COLO829 (cell line): ENCODE measurements around the gene PPIA.
"Not testable (repeated sequence)": the region's sequence is repeated elsewhere in the genome, so short reads cannot be mapped to it uniquely, and the experiment has no call there.

Experiments used
- DNase-seq: peaks from one replicate; pipeline ENCODE4 v3.0.0; 2012; ENCODE audit warnings: low spot score

The PPIA gene

DNA sequence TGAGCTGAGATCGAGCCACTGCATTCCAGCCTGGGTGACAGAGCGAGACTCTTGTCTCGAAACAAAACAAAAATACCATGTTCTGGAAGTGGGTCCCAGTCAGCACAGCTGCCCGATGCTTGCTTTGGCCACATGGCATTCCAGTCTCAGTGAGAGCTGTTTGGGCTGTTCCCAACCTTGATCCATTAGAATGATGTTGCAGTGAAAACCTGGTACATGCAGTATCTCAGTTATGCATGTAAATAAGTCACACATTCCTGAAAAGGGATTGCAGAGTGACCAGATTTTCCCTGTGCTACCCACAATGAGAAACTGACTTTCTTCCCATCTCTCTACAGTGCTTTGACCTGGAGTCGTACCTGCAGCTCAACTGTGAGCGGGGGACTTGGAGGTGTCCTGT lies 32.4 kb upstream of the PPIA start:
- no peak for DNase-seq

DNA sequence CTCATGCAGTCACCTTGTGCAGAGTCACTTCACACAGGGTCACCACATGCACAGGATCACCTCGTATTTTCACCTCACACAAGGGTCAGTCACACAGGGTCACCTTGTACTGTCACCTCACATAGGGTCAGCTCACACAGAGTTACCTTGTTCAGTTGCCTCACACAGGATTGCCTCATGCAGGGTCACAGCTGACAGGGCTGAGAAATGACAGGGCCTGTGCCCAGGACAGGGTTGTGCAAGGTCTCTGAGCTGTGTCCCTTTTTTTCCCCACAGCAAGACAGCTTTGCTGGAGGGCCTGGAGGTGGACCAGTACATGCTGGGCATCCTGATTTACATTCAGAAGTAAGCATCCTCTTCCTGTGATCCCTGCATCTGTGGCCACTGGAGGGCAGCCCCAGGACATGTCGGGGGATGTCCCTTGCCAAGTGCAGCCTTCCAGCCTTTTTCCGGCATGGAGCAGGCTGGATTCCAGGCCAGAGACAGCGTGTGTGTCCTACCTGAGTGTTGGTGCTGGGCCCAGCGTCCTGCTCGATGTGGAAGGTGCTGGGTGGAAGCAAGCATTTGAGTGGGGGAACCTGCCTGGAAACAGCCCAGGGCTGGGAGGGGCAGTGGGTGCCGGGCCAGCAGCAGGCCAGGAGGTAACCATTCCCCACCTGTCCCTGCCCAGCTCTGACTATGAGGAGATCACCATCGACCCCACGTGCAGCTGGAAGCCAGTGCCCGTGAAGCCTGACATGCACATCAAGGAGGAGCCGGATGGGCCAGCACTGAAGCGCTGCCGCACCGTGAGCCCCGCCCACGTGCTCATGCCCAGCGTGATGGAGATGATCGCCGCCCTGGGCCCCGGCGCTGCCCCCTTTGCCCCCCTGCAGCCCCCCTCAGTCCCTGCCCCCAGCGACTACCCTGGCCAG lies 31.6 kb upstream of the PPIA start:
- DNase-seq, result no peak

DNA sequence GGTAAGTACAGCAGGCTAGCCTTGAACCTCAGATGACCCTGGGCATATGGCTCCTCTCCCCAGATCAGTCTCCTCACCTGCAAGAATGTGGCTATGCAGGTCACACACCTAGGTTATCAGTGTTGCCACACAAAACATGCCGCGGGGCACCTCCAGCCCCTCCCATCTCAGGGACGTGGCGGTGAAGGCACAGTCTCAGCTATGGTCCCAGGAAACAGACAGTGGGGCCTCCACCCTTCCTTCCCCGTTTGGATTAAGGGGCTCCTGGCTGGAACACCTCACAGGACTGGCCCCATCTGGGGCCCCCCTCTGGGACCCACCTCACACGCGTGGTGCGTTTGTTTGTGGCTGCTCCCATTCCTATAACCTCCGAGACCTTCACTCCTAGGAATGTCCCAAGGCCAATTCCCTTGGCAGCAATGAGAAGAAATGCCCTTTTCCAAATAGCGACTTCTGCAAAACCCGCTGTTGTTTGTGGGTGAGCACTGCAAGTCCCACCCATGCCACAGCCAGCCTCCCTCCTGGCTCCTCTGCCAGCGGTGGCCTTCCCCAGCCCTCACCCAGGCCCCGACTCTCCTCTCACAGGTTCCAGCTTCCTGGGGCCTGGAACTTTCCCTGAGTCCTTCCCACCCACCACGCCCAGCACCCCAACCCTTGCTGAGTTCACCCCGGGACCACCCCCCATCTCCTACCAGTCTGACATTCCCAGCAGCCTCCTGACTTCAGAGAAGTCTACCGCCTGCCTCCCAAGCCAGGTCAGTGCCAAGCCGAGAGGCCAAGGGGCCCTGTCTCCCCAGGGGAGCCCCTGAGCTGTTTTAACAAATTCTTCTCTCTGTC lies 30.7 kb upstream of the PPIA start:
- no peak for DNase-seq

DNA sequence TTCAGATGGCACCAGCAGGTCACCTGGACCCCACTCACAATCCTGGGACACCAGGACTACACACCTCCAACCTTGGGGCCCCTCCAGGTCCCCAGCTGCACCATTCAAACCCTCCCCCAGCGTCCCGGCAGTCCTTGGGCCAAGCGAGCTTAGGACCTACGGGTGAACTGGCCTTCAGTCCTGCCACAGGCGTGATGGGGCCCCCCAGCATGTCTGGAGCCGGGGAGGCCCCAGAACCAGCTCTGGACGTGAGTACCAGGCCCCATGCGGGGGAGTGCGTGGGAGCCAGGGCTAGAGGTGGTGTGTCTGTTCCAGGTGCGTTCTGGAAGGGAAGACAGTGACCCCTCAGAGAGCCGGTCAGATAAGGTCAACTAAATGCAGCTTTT lies 30.1 kb upstream of the PPIA start:
- no peak for DNase-seq

DNA sequence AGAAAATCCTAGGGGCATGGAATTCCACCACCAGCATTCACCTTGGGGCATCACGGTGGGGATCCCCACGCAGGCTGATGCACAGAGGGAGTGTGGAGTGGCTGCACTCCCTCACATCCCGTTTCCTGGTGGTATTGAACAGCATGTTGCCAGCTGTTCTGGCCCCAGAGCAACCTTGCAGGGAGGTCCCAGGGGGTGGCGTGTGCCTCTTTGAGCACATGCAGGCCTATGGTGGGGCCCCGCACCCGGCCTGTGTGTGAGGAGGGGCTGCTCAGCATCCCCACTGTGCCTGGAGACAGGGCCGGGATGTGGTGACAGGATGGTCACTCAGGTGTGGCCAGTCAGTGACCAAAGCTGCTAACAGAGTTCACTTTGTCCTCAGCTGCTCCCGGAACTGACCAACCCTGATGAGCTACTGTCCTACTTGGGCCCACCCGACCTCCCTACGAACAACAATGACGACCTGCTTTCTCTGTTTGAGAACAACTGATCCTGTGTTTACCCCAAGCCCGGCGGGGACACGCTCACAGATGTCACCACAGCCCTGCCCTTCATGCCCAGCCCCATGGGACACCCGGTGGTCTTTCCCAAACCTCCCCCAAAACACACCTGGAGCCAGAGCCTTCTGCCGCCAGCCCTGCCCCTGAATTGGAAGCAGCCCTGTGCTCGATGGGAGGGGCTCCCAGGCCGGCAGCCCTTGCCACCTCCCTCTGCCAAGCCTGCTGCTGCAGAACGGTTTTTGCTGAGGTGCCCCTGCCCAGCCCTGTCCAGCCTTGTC lies 29.2 kb upstream of the PPIA start:
- DNase-seq, result no peak

DNA sequence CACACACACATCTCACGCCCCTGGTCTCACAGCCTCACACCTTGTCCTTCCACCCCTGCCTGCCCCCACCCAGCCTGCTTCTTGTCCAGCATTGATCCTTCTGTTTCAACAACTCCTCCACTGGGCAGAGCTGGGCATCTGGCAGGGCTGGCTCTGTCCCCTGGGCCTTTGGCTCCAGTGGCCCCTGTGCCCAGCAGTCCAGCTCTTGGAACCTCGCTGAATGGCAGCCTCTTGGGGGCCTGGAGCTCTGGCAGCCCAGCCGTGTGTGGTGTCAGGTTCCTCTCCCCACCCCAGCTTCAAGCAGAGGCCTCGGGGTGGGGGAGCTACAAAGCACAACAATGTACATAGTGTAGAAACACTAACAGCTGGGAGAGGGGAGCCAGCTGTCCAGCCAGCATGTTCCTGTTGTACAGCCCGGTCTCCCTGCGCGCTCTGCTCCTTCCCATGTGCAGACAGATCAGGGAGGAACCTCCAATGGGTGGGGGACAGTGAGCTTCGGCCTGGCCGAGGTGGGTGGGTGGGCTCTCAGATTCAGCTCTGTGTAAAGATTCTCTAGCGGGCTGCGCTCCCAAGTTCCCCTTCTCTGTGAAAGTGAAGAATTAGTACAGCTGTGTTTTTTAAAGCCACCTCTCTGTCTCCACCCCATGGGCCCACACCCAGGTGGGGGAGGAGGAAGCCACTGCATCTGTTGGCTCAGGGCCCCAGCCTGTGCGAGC lies 28.4 kb upstream of the PPIA start:
- DNase-seq, result no peak

DNA sequence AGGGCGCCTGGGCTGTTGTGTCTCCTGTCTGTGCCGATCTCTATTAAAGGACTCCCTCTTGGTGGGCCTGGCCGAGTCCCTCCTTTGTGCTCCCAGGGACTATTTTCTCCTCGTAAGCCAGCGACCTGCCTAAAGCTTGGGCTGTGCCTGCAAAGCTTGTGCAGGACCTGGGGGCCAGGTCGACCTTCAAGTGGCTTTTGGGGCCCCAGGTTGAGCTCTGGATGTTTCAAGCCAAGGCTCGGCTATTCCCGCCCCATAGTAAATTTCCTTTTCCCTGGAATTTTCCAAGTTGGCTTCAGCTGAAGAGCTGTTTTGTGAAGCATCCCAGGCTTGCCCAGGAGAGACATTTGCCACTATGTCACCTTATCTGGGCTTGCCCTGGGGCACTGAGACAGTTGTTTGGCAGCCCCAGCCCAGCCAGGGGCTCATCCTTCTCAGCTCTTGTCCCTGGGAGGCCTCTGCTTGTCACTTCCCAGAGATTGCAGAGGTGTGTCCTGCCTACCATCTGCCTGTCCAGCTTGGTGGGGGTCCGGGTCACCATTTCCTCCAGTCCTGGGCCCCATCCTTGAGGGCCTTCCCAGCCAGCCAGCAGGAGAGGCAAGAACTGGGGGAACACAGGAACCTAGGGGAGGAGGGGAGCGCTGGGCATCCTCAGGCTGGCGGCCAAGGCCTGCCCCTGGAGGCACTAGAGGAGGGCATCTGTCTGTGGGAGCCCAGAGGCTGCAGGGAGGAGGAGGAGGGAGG lies 27.7 kb upstream of the PPIA start:
- no peak for DNase-seq

DNA sequence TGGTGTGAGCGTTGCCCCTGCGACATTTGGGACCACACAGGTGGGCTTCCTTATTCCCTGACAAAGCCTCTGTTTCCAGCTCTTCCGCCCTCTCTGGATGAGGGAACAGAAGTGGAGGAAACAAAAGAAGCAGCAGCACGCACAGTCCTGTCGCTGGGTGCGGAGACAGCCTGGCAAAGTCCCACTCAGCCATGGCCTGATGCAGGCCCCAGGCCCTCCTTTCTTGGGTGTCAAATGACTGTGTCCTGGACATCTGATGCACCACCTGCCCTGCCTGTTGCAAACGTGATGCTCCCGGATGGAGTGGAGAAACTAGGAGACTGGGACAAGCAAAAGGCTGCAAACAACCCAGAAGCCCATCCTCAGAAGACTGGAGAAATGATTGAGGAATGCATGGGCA lies 27.1 kb upstream of the PPIA start:
- no peak for DNase-seq

DNA sequence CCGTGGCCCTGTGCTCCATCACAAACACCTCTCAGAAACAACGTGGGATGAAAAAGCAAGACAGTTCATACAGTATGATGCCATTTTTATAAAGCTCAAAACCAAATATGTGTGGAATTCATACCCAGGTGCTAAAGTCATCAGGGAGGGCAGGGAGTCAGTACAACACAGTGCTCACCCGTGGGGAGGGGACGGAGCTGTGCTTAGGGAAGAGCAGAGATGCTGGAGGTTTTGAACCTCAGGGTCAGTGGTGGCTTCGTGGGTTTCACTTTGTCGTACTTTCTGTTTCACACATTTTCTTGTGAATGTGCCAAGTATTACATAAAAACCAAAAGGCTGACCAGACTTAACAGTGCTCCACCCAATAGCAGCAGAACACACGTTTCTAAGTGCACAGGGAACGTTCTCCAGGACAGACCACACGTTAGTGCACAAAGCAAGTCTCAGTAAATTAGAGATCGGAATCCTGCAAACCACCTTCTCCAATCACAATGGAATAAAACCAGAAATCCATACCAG lies 26.6 kb upstream of the PPIA start:
- DNase-seq, result no peak

DNA sequence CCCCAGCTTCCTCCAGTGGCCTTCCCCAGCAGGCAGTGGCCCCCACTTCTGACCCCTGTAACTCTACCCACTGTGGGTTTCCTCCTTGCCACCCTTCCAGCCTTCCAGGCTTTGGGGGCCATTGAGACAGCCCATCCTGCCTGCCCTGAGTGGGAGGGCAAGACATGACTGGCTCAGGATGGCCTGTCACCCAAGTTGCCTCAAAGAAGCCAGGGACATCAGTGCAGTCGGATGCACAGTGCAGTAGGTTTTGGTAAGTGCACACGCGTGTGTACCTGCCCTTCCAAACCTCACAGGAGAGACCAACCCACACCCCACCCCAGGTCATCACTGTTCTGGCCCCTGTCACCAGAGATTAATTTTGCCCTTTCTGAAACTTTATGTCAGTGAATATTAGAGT lies 25.1 kb upstream of the PPIA start:
- no peak for DNase-seq

DNA sequence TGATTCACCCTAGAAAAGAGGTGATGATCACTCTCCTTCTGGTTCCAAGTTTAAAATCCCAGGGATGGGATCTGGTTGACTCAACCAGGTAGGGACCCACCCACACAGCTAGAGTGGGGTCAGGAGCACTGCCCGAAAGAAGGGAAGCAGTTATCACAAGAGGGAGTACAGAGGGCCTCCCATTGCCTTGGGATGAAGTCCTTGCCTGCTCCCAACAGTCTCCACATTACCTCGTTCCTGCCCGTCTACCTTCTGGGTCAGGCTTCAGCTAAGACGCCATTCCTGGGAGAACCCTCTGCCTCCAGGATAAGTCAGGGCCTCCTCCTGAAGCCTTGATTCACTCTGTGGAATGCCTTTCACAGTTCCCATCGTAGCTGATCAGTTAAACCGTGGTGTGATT lies 24.0 kb upstream of the PPIA start:
- DNase-seq, result no peak

DNA sequence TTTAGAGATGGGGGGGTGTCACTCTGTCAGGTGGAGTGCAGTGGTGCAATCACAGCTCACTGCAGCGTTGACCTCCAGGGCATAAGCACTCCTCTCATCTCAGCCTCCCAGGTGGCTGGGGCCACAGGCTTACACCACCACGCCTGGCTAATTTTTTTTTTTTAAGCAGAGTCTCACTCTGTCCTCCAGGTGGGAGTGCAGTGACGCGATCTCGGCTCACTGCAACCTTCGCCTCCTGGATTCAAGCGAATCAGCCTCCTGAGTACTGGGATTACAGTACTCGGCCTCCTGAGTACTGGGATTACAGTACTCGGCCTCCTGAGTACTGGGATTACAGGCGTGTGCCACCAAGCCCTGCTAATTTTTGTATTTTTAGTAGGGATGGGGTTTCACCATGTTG lies 23.6 kb upstream of the PPIA start:
- DNase-seq, result no peak

DNA sequence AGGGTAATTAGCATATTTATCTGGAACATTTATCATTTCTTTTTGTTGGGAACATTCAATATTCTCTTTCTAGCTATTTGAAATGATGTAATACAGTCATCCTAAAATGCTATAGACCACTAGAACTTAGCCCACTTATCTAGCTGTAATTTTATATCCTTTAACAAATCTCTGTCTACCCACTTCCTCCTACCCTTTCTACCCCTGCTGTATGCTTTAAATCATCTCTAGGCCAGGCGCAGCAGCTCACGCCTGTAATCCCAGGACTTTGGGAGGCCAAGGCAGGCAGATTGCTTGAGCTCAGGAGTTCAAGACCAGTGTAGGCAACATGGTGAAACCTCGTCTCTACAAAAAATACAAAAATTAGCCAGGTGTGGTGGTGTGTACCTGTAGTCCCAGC lies 22.0 kb upstream of the PPIA start:
- DNase-seq, result not testable (repeated sequence)

DNA sequence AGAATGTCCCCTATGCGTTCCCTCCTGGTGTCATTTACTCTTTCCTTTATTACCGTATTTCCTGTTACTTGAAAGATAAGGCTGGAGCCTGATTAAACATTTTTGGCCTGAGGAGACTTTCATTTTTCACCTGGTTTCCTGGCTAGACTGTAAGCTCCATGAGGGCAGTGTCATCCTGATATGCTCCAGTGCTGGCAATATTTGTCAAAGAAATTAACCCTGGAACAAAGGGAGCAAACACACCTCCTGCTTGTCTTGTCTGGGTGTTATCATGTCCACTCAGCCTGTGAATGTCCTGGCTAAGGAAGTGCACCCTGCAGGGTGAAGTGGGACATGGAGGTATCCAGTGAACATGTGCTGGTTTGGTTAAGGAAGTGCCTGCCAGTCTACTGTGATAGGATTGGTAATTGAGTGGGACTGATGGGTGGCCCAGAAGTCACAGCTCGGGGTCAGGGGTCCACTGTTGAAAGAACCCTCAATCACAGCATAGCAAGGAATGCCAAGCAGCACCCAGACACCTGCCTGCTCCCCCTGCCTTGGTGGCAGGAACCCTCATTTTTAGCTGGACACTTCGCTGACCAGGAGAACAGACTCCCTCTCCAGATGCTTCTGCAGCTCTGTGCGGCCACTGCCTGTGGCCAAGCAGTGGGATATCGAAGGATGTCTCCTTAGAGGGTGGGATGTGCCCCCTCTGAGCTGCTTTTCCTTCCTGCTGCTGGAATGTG lies 20.9 kb upstream of the PPIA start:
- no peak for DNase-seq

DNA sequence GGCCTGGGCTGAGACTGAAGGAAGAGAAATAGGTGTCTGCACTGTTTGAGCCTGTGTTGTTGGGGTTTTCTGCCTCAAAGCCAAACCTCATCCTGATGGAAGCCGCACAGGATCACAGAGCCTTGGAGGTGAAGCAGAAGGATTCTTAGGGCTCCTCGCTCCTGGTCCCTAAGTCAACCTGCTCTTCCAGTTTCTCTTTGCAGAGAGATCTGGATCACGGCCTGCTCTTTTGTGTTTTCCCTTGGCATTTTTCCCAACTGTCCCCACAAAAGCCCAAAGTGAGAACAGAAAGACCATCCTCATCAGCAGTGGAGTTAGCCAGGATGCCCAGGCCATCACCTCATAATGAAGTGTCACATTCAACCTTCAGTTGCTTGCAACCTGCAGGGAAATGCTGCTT lies 20.3 kb upstream of the PPIA start:
- DNase-seq, result no peak

DNA sequence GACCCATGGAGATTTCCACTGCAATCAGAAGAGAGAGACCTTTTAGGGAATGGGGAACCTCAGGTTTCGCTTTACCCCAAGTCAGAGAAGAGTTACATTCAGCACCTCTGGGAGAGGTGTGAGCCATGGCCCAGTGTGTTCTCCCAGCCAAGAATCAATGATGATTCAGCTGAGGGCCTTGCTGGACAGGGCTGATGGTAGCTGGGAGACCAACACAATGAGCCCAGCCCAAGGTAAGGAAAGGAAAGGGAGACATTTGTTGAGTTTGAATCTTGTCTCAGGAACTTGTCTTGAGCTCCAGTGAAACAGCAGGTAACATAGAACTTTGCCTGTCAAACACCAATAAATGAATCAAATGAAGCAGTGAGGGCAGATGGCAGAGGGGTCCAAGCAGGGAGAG lies 14.0 kb upstream of the PPIA start:
- DNase-seq, result no peak

DNA sequence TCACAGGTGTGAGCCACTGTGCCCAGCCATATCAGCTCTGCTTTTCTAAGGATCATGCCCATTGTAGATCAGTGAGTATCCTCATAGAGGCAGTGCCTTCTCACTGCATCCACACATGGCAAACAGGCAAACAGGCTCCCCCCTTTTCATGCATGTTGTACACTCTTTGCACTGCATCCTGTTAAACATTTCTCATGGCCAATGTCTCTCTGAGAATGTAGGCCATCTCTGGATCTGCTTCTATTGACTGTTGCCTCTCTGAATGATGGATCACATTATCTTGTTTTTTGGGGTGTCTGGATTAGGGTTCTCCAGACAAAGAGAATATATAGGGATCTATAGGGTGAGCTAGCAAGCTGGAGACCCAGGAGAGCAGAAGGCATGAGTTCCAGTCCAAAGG lies 13.1 kb upstream of the PPIA start:
- DNase-seq, result no peak

DNA sequence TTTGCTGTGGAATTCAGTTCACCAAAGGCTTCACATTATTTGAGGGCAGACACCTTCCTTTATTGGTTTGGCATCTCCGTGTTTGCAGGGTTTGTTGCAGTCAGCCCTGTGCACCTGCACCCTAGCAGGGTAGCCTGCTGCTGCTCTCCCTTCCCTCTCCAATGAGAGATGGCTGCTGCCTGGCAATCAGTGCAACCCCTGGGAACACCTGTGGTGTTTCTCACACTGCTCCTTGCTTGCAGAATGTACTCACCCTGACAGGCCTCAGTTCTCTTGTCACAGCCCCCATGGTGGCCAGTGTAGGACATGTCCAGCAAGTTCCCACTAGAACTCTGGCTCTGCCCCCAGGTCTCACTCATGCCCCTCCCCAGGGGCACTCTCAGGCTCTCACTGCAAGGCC lies 12.1 kb upstream of the PPIA start:
- no peak for DNase-seq

DNA sequence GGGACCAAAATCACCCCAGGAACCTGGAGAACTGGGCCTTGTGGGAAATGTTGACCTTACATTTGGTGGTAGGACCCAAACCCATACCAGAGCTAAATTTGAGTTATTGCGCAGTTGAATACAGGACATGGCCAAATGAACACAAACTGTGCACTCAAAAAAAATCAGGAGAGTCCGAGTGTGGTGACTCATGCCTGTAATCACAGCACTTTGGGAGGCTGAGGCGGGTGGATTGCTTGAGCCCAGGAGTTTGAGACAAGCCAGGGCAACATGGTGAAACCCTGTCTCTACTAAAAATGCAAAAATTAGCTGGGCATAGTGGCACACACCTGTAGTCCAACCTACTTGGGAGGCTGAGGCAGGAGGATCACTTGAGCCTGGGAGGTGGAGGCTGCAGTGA lies 11.3 kb upstream of the PPIA start:
- DNase-seq, result not testable (repeated sequence)

DNA sequence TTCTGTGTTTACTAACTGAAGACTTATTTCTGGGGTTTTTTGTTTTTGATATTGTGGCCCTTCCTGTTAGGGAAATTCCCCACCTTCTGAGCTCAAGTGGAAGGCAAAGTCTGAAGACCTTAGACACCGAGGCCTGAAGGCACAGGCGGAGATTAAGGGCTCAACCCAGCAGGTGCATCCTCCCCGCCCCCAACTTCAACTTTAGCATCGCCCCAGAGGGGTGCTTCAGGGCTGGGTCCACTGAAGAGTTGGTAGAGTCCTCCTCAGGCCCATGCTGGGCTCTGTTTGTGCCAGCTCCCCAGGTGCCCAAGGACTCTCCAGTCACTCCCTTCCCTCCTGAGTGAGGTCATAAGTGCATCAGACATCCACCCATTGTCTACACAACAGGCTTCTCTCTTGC lies 9.4 kb upstream of the PPIA start:
- DNase-seq, result no peak
